ENCODE data around the gene DSP. TPM values are rescaled to one million over a fixed set of nuclear protein-coding genes. Genes with fewer than 3 reads are reported as not detected.

DSP gene
- total and polyA plus RNA-seq, 2 of the 13 experiments (the other 11 are each of a cell fraction or from before 2014, with no cell fraction given) = 89.8 to 117 TPM

GRCh38 chr6:7555671-7556070 is 14.2 kb downstream of the DSP start:
- peaks cover 20 to 70% of the 10 kb centered on the region in 2 experiments for H3K36me3 ChIP-seq (replicated peaks in 1 of 2; ENCODE audit: control insufficient read depth in 1 of 2, insufficient read depth in 2 of 2, low read length in 2 of 2)
- POLR2A ChIA-PET = no interaction called here
- no TSS peak for BruUV-seq (replicated peaks)
- H3K27ac ChIP-seq (ENCODE audit: extremely low read length, insufficient read depth, low read length) = no peak overlapping the region
- intact Hi-C loops (cut with micrococcal nuclease; ENCODE audit: unreplicated experiment) (no loop called here), in situ Hi-C loops (cut with HindIII; ENCODE audit: extremely low pct_ligation_motif_present, low pct_unique_long_range_greater_than_20kb) (no loop called here)
- no peak overlapping the region for H2AFZ ChIP-seq (ENCODE audit: low read length)
- H3K9me3 ChIP-seq (ENCODE audit: low read length) = no peaks in the 10 kb centered on the region
- CTCF ChIA-PET (ENCODE audit: low intra/inter-chr PET ratio, low total read pairs) = no interaction called here
- H3K4me3 ChIP-seq (replicated peaks in 1 of 3; ENCODE audit: insufficient read depth in 1 of 3, low read depth in 2 of 3, low read length in 3 of 3) = no peak overlapping the region
- no peak for ATAC-seq
- no peaks in the 10 kb centered on the region for H3K27me3 ChIP-seq (ENCODE audit: control insufficient read depth in 1 of 2, insufficient read depth in 2 of 2, low read length in 2 of 2)
- H3K4me2 ChIP-seq (ENCODE audit: low read depth, low read length) = no peak overlapping the region
- peaks cover 10% of the 10 kb centered on the region; the same call in 1 of the 2 replicates for H4K20me1 ChIP-seq (ENCODE audit: insufficient read depth, low read length)
- peaks cover 62% of the 10 kb centered on the region for H3K79me2 ChIP-seq (ENCODE audit: insufficient read depth, low read length)
- FAIRE-seq = no peak
- DNase-seq (ENCODE audit: low spot score) = no peak
- no peak overlapping the region for H3K9ac ChIP-seq (ENCODE audit: insufficient read depth, low read depth, low read length)
- H3K4me1 ChIP-seq (ENCODE audit: insufficient read depth, low read length) = peaks cover 98% of the 10 kb centered on the region
- WGBS (ENCODE audit: low lambda C conversion rate) = 98% methylated on average over 11 of the region's 11 CpGs
- TF ChIP-seq SRY (CRISPR knock-in tag; IDR thresholded peaks at IDR 0.05) (no peak), KLF15 (CRISPR knock-in tag; IDR thresholded peaks at IDR 0.05; ENCODE audit: borderline replicate concordance) (no peak), ZNF501 (CRISPR knock-in tag; IDR thresholded peaks at IDR 0.05) (no peak), KIAA2018 (CRISPR knock-in tag; IDR thresholded peaks at IDR 0.05; ENCODE audit: borderline replicate concordance) (no peak), HMG20B (CRISPR knock-in tag; conservative IDR thresholded peaks at IDR 0.05) (no peak), IRF9 (CRISPR knock-in tag; IDR thresholded peaks at IDR 0.05; ENCODE audit: borderline replicate concordance) (no peak), RELA (CRISPR knock-in tag; IDR thresholded peaks at IDR 0.05) (no peak), MYC (CRISPR knock-in tag; IDR thresholded peaks at IDR 0.05; ENCODE audit: borderline replicate concordance) (no peak), MAFK (conservative IDR thresholded peaks at IDR 0.05 in 1 of 2, IDR thresholded peaks at IDR 0.05 in 1 of 2; ENCODE audit: low read length in 2 of 2) (no peak), ZUFSP (CRISPR knock-in tag; IDR thresholded peaks at IDR 0.05; ENCODE audit: borderline replicate concordance) (no peak), SP2 (CRISPR knock-in tag; IDR thresholded peaks at IDR 0.05) (no peak), THAP8 (CRISPR knock-in tag; IDR thresholded peaks at IDR 0.05; ENCODE audit: borderline replicate concordance) (no peak), FOXM1 (CRISPR knock-in tag; IDR thresholded peaks at IDR 0.05) (no peak), RCOR2 (CRISPR knock-in tag; IDR thresholded peaks at IDR 0.05) (no peak)
